HG03457 (cell line): ENCODE results near the gene CLDN11.

ENCODE experiments used
- ATAC-seq: cut with Tn5 transposase; IDR thresholded peaks from one replicate; pipeline ENCODE4 v1.9.1; 2021; ENCODE audit warnings: moderate number of reproducible peaks; ENCODE audit not compliant: unreplicated experiment

The CLDN11 gene

DNA sequence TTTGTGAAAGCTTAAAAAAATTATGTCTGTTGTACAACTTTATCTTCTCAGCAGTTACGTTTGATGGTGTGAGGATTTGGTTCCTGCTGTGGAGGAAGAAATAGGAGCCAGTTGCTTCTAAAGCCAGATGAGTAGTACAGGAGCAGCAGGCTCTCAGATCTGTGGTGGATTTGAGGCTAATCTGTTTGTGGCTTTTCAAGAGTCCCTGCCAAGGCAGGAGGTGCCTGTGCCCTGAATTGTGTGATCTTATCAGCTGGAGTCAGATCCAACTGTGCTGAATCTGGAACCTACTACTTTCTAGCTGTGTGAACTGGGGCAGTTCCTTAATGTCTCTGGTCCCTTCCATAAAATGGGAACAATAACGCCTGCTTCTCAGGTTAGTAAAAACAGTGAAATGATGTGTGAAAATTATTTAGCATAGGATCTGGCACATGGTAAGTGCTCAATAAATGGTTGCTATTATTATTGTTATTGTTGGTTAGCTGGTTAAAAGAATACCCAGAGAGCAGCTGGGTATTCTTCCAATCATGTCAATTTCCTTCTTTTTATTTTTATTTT, 7.7 kb downstream of the CLDN11 start:
- no peak for ATAC-seq

- ATAC-seq: no peak
These were observed 9.4 kb downstream of the CLDN11 start for GRCh38 chr3:170428095-170428494.

DNA sequence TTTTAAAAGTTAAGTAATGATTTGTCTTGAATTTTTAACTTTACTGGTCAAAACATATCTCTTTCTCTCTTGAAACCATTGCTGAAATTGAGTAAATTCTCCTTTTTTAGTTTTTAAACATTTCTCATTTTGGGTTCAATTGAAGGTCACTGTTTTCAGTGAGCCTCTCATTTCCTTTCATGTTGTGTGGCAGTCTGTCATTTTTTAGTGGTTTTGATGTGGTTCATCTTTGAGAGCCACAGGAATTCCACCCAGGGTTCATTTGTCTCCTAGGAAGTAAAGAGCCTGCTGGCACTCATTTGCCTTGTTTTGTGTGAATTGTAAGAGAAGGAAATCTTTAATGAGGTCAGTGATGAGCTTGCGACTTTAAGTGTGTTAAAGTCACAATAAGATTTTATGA, 10.4 kb downstream of the CLDN11 start:
- ATAC-seq: no peak

GRCh38 chr3:170431054-170431453, 12.4 kb downstream of the CLDN11 start:
- ATAC-seq: no peak

DNA sequence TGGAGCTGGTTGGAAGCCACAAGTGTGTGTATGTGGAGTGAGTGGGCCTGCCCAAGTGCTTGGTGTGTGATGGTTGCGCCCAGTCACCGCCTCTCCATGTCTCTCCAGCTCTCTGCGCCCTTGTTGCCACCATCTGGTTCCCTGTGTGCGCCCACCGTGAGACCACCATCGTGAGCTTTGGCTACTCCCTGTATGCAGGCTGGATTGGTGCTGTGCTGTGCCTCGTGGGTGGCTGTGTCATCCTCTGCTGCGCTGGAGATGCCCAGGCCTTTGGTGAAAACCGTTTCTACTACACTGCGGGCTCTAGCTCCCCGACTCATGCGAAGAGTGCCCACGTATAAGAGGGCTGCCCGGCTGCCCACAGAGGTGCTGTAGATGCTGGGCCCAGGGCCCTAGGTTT, 13.7 kb downstream of the CLDN11 start:
- no peak for ATAC-seq

GRCh38 chr3:170436697-170437096, 18.0 kb downstream of the CLDN11 start:
- ATAC-seq: no peak

DNA sequence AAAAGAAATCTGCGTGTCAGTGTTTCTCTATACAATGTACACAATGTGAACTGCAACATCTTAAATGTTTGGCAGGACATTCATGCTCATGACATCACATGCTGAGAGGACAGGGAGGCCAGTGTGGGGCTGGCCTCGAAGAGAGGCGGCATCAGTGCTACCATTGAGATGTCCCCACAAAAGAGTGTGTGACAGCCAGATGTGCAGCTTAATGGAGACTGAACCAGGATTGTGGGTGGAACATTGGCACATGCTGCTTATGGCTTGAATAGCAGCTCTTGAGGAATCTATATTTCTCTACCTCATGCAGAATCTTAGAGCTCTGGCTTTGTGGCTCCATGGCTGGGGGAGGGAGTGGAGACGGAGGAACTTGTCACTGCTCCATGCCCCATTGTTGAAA, 18.5 kb downstream of the CLDN11 start:
- ATAC-seq: no peak

GRCh38 chr3:170437696-170438407, 19.2 kb downstream of the CLDN11 start:
- ATAC-seq: no peak

DNA sequence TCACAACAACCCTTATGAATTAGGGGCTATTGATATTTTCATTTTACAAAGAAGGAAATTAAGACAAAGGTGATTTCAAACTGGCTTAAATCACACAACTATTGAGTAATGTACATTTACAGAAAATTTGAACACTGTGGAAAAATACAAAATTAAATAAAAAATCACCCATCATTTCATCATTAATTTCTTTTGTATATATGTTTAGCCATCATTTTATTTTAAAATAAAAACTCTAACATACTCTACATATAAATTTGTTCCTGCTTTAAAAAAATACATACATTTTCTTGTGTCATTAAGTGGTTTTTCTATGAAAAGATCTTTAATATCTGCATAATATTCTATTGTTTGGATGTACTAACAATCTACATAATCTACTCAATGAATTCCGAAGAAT, 20.2 kb downstream of the CLDN11 start:
- no peak for ATAC-seq

DNA sequence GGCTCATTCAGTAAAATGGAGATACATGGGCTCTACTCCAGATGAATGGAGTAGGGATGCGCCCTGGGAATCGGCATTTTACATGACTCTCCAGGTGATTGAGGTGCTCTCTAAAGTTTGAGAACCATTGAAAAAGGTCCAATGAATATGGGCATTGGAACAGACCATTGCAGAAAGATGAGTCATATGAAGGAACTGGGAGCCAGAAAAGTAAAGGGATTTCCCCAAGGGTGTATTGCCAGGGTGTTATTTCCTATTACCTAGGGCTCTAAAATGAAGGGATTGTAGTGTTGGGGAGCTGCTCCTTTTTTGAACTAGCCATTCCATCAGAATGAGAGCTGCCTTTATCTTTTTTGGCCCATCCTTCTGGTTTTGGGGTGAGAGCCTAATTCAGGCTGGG, 21.7 kb downstream of the CLDN11 start:
- no peak for ATAC-seq

DNA sequence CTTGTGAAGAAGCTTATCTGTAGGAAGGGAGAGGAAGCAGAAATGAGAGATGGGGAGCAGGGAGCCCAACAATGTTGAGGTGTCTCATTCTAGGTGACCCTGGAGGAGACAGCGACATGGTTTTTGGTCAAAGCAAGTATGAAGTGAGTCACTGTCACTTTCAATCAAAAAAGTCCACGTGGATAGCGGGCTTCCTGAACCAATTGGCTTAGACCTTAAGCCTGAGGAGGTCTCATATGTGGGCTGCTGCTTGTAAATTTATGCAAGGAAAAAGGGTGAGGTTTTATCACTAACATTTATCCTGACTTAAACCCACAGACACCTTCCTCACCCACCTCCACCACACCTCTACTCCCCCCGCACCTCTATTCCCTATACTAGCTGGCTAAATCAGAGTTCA, 22.7 kb downstream of the CLDN11 start:
- no peak for ATAC-seq

DNA sequence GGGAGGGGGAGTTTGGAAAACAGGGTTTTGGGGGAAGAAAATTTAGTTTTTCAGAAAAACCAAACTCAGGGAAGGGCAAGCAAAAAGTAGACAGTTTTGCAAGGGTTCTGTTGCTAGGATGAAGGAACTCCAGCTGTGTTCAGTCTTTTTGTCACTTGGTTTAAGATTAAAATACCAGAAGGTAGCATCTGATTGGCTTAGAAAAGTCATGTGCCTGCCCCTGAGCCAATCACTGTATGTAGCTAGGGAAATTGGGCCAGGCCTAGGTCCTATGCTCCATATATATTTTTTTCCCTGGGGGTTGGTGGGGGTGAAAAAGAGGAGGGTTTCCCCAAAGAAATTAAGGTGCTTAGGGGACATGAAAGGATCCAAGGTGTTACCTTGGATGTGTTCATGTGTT, 24.3 kb downstream of the CLDN11 start:
- ATAC-seq: no peak

GRCh38 chr3:170443457-170443856, 24.8 kb downstream of the CLDN11 start:
- no peak for ATAC-seq

GRCh38 chr3:170448584-170448983, 29.9 kb downstream of the CLDN11 start:
- no peak for ATAC-seq

DNA sequence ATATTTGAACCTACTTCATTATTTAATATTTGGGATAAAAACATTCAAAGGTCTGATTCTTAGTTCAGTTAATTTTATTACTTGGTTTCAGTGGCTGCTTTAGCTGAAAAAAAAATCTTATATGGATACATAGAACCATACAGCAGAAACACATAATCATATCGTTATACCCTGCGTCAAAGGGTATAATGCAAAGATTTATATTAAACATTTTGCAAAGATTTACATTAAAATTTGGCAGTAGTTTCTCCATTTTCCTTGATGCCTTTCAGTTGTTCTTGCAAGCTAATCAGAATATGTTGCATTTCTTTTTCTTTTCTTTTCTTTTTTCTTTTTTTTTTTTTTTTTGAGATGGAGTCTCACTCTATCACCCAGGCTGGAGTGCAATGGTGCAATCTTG, 31.4 kb downstream of the CLDN11 start:
- ATAC-seq: no peak

- ATAC-seq: no peak
These were observed 35.8 kb downstream of the CLDN11 start for GRCh38 chr3:170454509-170454908.

DNA sequence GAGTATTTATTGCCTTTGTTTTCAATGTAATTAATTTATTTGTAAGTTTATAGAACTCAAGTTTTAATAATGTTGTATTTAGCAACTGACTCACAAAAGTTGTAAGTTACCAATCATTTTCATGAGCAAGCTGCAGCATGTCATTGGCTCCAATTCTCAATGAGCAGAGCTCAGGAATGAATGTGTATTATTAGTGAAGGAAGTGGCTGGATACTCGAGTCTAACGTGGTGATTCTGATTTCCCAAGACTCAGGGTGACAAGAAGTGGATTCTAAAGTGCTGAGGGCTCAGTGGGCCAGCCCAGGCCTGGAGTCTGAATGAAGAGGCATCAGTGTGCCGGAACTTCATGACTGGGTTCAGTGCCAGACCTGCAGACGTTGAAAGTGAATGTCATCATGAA, 39.6 kb downstream of the CLDN11 start:
- no peak for ATAC-seq

DNA sequence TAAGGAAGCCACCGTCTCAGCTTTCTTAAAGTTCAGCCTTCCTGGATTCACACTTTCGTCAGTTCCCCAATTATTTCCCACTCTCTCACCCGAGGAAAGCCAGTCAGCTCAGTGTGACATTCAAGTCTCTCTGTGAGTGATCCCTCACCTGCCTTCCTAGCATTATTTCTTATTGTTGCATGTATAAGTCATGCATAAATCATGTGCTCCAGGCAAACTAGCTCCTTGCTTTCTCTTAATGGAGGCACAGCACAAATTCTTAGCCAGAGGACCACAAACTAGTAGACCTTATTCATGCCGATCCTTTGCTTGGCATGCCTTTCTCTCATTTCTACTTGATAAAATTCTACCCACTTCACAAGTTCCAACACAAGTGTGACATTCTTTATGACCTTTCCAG, 44.3 kb downstream of the CLDN11 start:
- no peak for ATAC-seq

GRCh38 chr3:170465955-170466354, 47.3 kb downstream of the CLDN11 start:
- no peak for ATAC-seq

GRCh38 chr3:170467007-170467406, 48.3 kb downstream of the CLDN11 start:
- no peak for ATAC-seq

GRCh38 chr3:170467571-170468147, 49.0 kb downstream of the CLDN11 start:
- no peak for ATAC-seq

- ATAC-seq: no peak
These were observed 50.7 kb downstream of the CLDN11 start for GRCh38 chr3:170469151-170470062.
